ENCODE measurements around the gene CCDC178. TPM values are rescaled to one million over a fixed set of nuclear protein-coding genes. Genes with fewer than 3 reads are reported as not detected.

Gene CCDC178
- total and polyA plus RNA-seq, 2 donors (not counting 3 experiments of a cell fraction or from before 2014, with no cell fraction given) = 0.80 to 1.6 TPM

DNA sequence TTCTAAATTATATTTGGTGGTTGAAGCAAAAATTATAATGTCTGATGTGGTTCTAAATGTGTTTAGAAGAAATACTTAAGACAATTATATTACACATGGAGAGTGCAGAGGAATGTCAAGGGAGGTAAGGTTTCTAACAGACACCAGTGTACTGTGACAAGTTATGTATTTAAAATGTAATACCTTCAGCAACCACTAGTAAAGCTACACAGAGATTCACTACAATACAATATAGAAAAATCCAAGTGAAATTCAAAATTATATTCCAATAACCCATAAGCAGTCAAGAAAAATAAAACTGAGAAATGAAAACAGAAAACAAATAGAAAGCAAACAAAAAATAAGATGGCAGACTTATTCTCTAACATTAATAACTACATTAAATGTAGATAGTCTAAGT, 418.2 kb downstream of the CCDC178 start:
- H3K27me3 ChIP-seq (ENCODE audit: control insufficient read depth in 2 of 2, insufficient read depth in 2 of 2, low read length in 2 of 2) = no peaks in the 10 kb centered on the region
- no peaks in the 10 kb centered on the region for H3K9me1 ChIP-seq (replicated peaks; ENCODE audit: control insufficient read depth, extremely low read depth, insufficient read depth, low read length)
- ChIA-PET CTCF (interaction anchor here (0.7 kb wide), 1 partner anchor 12 kb away, joined by 3 read pairs; no protein-coding TSS in a partner anchor), POLR2A (no interaction called here)
- no peaks in the 10 kb centered on the region for H3K9me3 ChIP-seq (replicated peaks; ENCODE audit: control insufficient read depth, insufficient read depth, low read length)
- no peaks in the 10 kb centered on the region for H3K4me1 ChIP-seq (ENCODE audit: control insufficient read depth, extremely low read depth, insufficient read depth, low read length)
- DNase-seq (ENCODE audit: low read depth, low spot score) (no peak), FAIRE-seq (no peak)
- no peaks in the 10 kb centered on the region for H3K79me2 ChIP-seq (ENCODE audit: control insufficient read depth, insufficient read depth, low read length)
- H3K9ac ChIP-seq (replicated peaks; ENCODE audit: extremely low read depth, insufficient read depth, low read length) = no peak overlapping the region
- TF ChIP-seq, protein P1, sequence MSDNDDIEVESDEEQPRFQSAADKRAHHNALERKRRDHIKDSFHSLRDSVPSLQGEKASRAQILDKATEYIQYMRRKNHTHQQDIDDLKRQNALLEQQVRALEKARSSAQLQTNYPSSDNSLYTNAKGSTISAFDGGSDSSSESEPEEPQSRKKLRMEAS (IDR thresholded peaks at IDR 0.05; ENCODE audit: insufficient read depth, insufficient read length) = no peak
- TF ChIP-seq, protein P2, sequence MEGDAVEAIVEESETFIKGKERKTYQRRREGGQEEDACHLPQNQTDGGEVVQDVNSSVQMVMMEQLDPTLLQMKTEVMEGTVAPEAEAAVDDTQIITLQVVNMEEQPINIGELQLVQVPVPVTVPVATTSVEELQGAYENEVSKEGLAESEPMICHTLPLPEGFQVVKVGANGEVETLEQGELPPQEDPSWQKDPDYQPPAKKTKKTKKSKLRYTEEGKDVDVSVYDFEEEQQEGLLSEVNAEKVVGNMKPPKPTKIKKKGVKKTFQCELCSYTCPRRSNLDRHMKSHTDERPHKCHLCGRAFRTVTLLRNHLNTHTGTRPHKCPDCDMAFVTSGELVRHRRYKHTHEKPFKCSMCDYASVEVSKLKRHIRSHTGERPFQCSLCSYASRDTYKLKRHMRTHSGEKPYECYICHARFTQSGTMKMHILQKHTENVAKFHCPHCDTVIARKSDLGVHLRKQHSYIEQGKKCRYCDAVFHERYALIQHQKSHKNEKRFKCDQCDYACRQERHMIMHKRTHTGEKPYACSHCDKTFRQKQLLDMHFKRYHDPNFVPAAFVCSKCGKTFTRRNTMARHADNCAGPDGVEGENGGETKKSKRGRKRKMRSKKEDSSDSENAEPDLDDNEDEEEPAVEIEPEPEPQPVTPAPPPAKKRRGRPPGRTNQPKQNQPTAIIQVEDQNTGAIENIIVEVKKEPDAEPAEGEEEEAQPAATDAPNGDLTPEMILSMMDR (IDR thresholded peaks at IDR 0.05; ENCODE audit: extremely low read depth in 1 of 2, insufficient read depth in 1 of 2, low read depth in 1 of 2, low read length in 2 of 2) = no peak
- TF ChIP-seq MYC (IDR thresholded peaks at IDR 0.05; ENCODE audit: low read depth, low read length) (no peak), POLR2A (IDR thresholded peaks at IDR 0.05; ENCODE audit: low read depth, low read length) (no peak), FOS (IDR thresholded peaks at IDR 0.05; ENCODE audit: borderline replicate concordance, insufficient read depth, low read length) (no peak), JUN (IDR thresholded peaks at IDR 0.05; ENCODE audit: borderline replicate concordance, insufficient read depth, insufficient read length, low read depth) (no peak), EZH2 (IDR thresholded peaks at IDR 0.05; ENCODE audit: borderline replicate concordance, low read depth, low read length, severe bottlenecking) (no peak), GATA2 (IDR thresholded peaks at IDR 0.05; ENCODE audit: insufficient read depth, insufficient read length, low read depth, low read length) (no peak), POLR2AphosphoS5 (IDR thresholded peaks at IDR 0.05; ENCODE audit: insufficient read depth, low read depth, low read length) (no peak)
- no peaks in the 10 kb centered on the region for H3K36me3 ChIP-seq (ENCODE audit: control insufficient read depth in 2 of 2, extremely low read depth in 1 of 2, insufficient read depth in 2 of 2, low read length in 2 of 2)
- H2AFZ ChIP-seq (ENCODE audit: low read depth, low read length) = no peak overlapping the region
- H3K27ac ChIP-seq (ENCODE audit: insufficient read depth, low read depth, low read length) = no peak overlapping the region
- H4K20me1 ChIP-seq (replicated peaks; ENCODE audit: control insufficient read depth, extremely low read depth, insufficient read depth, low read length) = no peaks in the 10 kb centered on the region
- H3K4me2 ChIP-seq (ENCODE audit: insufficient read depth, low read length) = no peak overlapping the region
- dilution Hi-C loops (cut with MboI; ENCODE audit: extremely low pct_ligation_motif_present, low sequenced_read_pairs) = no loop called here
- intact Hi-C loops (cut with micrococcal nuclease) = no loop called here
- H3K4me3 ChIP-seq (replicated peaks in 1 of 3; ENCODE audit: insufficient read depth in 1 of 3, low read depth in 1 of 3, low read length in 3 of 3) = no peak overlapping the region
- BruUV-seq (replicated peaks) = no TSS peak
